Stimulated activated CD8-positive, alpha-beta memory T cell treated with anti-CD3 and anti-CD28 coated beads, Interleukin-7, amount 100 ng/mL, for 1 hour (primary cell): ENCODE measurements around the gene GRK5.
A peak's percentile ranks its signal among the peaks of the same experiment; 100 is the strongest.

ENCODE experiments used
- DNase-seq, 2 donors: peaks; one replicate each; pipeline ENCODE4 v3.0.0-alpha.2; 2020; ENCODE audit warnings: low read depth in 2 of 2

Gene GRK5

GRCh38 chr10:119297207-119297968, 90.0 kb downstream of the GRK5 start:
- DNase-seq, result no peak

DNA sequence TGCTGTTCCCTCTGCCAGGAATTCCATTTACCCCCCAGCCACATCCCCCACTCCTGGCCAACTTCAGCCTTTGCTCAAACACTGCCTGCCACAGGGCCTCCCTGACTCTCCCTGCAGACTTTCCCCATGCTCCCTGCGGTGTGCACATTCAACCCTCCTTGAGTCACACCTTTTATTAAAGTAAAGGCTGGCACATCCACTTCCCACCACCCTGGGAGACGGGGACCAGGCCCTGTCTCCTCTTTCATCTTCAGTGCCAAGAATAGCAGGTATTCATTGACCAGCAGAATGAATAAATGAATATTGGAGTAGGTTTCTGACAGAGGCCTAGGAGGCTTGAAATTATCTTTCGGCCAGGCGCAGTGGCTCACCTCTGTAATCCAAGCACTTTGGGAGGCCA, 91.4 kb downstream of the GRK5 start:
- DNase-seq, result no peak

- no peak for DNase-seq
These were observed 92.2 kb downstream of the GRK5 start for GRCh38 chr10:119299531-119299930.

DNA sequence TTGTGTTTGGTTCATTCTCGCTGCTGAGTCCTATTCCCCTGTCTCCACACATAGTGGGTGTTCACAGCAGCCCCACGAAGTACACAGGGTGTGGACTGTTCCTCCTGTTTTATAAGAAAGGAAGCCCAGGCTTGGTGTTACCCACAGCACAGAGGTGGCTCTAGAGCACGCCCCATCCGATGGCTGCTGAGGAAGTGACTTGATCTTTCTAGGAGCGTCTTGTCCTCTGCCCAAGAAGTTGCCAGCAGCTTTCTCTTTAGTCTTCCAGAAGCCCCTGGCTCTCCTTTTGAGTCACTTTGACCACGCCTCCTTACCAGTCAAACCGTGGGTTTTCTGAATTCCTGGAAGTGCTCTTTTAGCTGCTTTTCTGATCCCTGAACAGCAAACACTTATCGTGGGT, 94.0 kb downstream of the GRK5 start:
- DNase-seq, result peak; percentile 41 to 43

DNA sequence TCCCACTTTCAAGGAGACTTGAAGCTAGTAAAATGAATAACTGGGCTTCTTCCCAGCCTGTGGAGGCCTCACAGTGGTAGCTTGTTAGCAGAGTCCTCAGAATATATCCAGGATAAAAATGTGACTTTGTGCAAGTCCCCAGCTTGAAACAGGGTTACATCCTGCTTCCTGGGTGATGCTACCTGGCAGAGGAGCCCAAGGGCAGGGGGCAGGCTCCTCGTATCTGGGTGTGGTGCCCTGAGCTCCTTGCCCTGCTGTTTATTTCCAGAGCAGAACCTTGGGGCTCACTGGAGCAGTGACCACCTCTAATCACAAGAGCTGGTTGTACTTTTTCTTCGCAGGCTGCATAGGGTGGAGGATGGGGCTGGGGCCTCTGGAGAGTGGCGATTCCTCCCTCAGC, 94.8 kb downstream of the GRK5 start:
- no peak for DNase-seq

GRCh38 chr10:119302591-119303253, 95.4 kb downstream of the GRK5 start:
- DNase-seq, result no peak

- no peak for DNase-seq
These were observed 96.5 kb downstream of the GRK5 start for GRCh38 chr10:119303886-119304285.

GRCh38 chr10:119304541-119304940, 97.2 kb downstream of the GRK5 start:
- DNase-seq, result no peak

DNA sequence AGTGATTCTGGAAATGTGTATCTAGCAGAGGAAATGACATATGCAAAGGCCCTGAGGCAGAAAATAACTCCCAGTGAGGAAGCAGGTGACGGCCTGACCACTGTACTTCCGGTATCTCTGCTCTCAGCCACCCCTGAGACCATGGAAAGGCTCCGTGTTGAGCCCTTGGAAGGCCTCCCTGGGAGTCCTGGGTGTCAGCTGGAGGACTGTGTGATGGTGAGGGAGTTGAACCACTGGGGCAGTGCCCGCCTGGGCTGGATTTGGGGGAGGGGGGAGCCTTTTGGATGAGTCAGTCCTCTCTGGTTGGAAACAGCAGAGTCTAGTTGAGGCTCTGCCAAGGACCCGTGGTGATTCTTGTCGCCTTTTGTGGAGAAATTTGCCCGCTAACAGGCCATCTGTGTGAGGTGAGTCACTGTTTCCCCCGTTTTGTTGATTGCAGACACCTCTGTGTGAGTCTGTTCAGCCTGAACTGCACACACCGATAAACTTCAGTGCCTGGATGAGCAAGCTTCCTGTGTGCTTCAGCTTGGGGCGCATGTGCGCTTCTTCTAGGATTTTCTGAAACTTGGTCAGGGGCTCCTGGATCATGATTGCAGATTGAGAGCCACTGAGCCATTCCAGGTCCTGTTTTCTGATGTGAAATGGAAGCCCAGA, 98.6 kb downstream of the GRK5 start:
- DNase-seq, result peak; percentile 72 to 74

- DNase-seq, result peak; percentile 34 to 41
These were observed 99.2 kb downstream of the GRK5 start for GRCh38 chr10:119306514-119306951.

- no peak for DNase-seq
These were observed 99.6 kb downstream of the GRK5 start for GRCh38 chr10:119306986-119307392.

DNA sequence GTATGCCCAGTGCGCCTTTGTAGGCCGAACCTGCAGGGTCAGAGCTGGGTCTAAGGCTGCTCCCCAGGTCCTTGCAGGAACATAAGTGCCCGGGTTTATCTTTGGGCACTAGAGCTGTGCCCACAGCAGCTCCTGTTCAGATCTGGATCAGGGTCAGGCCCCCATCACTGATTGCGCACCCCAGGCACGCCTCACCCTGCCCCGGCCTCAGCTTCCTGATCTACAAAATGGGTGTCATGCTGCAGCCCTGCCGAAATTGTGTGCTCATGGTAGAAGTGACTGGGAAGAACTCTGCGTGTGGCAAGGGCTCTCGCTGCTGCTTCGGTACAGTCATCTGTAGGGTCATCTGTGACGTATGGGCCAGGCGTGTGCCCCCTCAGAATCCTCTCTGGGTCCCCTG, 100.7 kb downstream of the GRK5 start:
- no peak for DNase-seq

- no peak for DNase-seq
These were observed 101.4 kb downstream of the GRK5 start for GRCh38 chr10:119308551-119309422.

DNA sequence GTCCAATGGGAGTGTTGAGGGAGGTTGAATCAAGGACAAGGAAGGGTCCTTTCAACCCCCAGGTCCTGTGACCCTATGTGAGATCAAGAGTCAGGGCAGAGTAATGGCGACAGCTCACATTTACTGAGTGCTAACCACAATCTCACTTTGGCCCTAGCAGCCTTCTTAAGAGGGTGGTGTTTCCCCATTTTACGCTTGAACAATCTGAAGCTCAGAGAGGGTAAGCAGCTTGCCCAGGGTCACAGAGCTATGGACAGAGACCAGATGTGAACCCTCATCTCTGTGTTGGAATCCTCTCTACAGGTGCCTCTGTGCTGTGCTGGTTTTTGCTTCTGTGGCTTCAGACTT, 102.0 kb downstream of the GRK5 start:
- no peak for DNase-seq

- no peak for DNase-seq
These were observed 103.4 kb downstream of the GRK5 start for GRCh38 chr10:119310806-119311205.

GRCh38 chr10:119312241-119312640, 104.9 kb downstream of the GRK5 start:
- no peak for DNase-seq

DNA sequence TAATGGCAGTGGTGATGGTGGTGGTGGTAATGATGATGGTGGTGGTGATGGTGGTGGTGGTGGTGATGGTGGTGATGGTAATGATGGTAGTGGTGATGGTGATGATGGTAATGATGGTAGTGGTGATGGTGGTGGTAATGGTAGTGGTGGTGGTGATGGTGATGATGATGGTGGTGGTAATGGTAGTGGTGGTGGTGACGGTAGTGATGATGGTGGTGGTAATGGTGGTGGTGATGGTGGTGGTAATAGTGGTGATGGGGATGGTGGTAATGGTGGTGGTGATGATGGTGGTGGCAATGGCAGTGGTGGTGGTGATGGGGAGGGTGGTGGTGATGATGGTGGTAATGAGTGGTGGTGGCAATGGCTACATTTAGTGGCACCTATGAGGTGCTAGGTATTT, 105.7 kb downstream of the GRK5 start:
- no peak for DNase-seq

- peak in 1 of 2 donors; percentile 13 for DNase-seq
These were observed 106.3 kb downstream of the GRK5 start for GRCh38 chr10:119313644-119314043.

DNA sequence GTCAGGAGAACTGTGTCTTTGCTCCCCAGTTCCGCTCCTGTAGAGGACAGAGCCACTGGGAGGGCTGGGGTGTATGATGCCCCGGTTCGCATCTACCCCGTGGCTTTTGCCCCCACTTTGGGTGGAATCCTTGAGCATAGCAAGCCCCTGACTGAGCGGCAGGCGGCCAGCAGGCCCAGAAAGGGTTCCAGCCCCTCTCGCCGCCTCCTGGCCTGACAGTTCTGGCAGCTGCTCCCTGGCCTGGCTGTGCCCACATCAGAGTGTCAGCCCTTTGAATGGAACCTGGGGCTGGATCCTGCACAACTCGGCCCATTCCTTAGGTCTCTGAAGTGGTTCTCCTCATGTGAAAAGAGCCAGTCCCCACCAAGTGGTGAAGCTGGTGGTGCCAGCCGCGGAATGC, 106.7 kb downstream of the GRK5 start:
- no peak for DNase-seq

GRCh38 chr10:119314486-119314885, 107.1 kb downstream of the GRK5 start:
- DNase-seq, result no peak

DNA sequence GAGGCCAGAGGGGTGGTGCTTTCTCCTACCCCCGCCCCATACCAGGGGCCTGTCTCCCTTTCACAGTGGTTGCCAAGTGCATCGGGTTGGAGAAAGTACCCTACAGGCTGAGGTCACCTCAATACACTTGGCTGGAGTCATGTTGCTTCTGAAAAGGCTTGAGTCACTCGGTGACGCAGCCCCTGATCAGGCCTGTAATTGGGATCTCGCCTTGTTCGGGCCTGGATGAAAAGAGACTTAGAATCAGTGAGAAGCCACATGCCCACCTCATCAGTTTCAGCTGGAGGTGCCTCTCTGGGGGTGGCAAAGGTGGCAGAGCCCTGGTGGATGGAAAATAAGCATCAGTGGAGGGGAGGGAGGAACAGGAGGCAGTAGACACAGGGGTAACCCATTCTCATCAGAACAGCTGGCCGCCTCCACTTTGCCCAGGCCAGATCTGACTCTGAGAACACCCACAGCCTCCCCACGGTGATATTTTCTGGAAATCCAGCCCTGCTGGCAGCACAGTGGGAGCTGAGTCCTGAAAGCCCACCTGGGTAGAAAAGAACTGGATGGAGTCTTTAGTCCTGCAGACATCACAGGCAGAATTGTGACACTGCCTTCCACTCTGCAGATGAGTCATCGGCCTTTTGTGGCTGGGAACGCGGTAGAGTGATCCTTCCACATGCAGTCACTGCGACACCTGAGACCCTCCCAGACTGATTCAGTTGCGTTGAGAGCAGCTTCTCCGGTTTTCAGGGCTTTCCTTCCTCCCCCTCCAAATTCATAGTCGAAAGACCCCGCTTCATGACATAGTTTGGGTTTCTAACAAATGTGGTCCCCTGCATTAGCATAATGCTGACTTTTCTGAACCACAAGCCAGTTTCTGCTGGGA, 108.0 kb downstream of the GRK5 start:
- peak; percentile 44 to 52 for DNase-seq
